Hepatocyte (in vitro differentiated cells): Measurements from ENCODE around the gene BTD. TPM values are rescaled to one million over a fixed set of nuclear protein-coding genes. Genes with fewer than 3 reads are reported as not detected.
A peak's percentile ranks its signal among the peaks of the same experiment; 100 is the strongest.
"Not testable (repeated sequence)": the region's sequence is repeated elsewhere in the genome, so short reads cannot be mapped to it uniquely, and the experiment has no call there.

Experiments
- DNase-seq: peaks from one replicate; pipeline ENCODE4 v3.0.0-alpha.2; 2016; ENCODE audit warnings: low spot score
- H2AFZ ChIP-seq: fragments of 200-600 bp; sonication (generic); 2 replicates; pipeline ENCODE4 v1.6.0; 2016; ENCODE audit warnings: antibody characterized with exemption, mild to moderate bottlenecking
- H3K27ac ChIP-seq: fragments of 200-600 bp; sonication (generic); 2 replicates; pipeline ENCODE4 v1.5.1; 2016; ENCODE audit warnings: mild to moderate bottlenecking
- H3K27me3 ChIP-seq: fragments of 200-600 bp; sonication (generic); 2 replicates; pipeline ENCODE4 v1.6.1; 2016
- H3K36me3 ChIP-seq: fragments of 200-600 bp; sonication (generic); replicated peaks from 2 replicates; pipeline ENCODE4 v1.5.1; 2016; ENCODE audit warnings: low read depth; ENCODE audit not compliant: insufficient read depth
- H3K4me1 ChIP-seq: fragments of 200-600 bp; sonication (generic); 2 replicates; pipeline ENCODE4 v1.5.1; 2016; ENCODE audit warnings: mild to moderate bottlenecking, moderate library complexity; ENCODE audit not compliant: insufficient read depth
- H3K4me2 ChIP-seq: fragments of 200-600 bp; sonication (generic); 2 replicates; pipeline ENCODE4 v1.6.0; 2016
- H3K4me3 ChIP-seq: fragments of 200-600 bp; sonication (generic); 2 replicates; pipeline ENCODE4 v1.5.1; 2016; ENCODE audit warnings: mild to moderate bottlenecking
- H3K79me2 ChIP-seq: fragments of 200-600 bp; sonication (generic); 2 replicates; pipeline ENCODE4 v1.6.0; 2017; ENCODE audit warnings: mild to moderate bottlenecking
- H3K9me2 ChIP-seq: fragments of 200-600 bp; sonication (generic); replicated peaks from 2 replicates; pipeline ENCODE4 v1.6.0; 2017; ENCODE audit warnings: mild to moderate bottlenecking; ENCODE audit not compliant: insufficient read depth
- H3K9me3 ChIP-seq: fragments of 200-600 bp; sonication (generic); 2 replicates; pipeline ENCODE4 v1.5.1; 2016; ENCODE audit warnings: low read depth, mild to moderate bottlenecking
- H4K20me1 ChIP-seq: fragments of 200-600 bp; sonication (generic); 2 replicates; pipeline ENCODE4 v1.6.0; 2016; ENCODE audit warnings: mild to moderate bottlenecking; ENCODE audit not compliant: insufficient read depth, poor library complexity, severe bottlenecking
- EZH2 ChIP-seq: fragments of 200-600 bp; sonication (generic); IDR thresholded peaks from 2 replicates; pipeline ENCODE4 v1.6.1; 2016; ENCODE audit warnings: antibody characterized with exemption, mild to moderate bottlenecking, borderline replicate concordance
- EZH2phosphoT487 ChIP-seq: fragments of 200-600 bp; sonication (generic); IDR thresholded peaks from one replicate; pipeline ENCODE4 v1.6.1; 2018; ENCODE audit warnings: antibody characterized with exemption, mild to moderate bottlenecking, low read depth, moderate library complexity; ENCODE audit not compliant: unreplicated experiment, severe bottlenecking
- WGBS: methylation state at CpG from one replicate; pipeline ENCODE4 v1.1.6; 2016; ENCODE audit warnings: low lambda C conversion rate; ENCODE audit errors: missing lambda C conversion rate; 5-methylcytosine and 5-hydroxymethylcytosine counted together
- polyA plus RNA-seq: library from polyadenylated mRNA; unstranded; fragments of >200 nt; fragmentation: Nextera tagmentation; extraction: Ambion mirVana; gene quantifications from 2 replicates; pipeline ENCODE4 v1.2.1, GENCODE V29; 2016
- total RNA-seq: library from RNA; depleted of rRNA; stranded (reverse); fragments of >200 nt; gene quantifications from 2 replicates; pipeline ENCODE4 v1.2.3, GENCODE V29; 2014
- TF ChIP-seq, protein P1 (sequence below): fragments of 200-600 bp; sonication (generic); IDR thresholded peaks from 2 replicates; pipeline ENCODE4 v1.5.1; 2016; ENCODE audit warnings: antibody characterized with exemption, mild to moderate bottlenecking; ENCODE audit not compliant: poor library complexity

BTD gene
- total and polyA plus RNA-seq, 2 experiments from 2014 or later, result 28.4 to 37.9 TPM

DNA sequence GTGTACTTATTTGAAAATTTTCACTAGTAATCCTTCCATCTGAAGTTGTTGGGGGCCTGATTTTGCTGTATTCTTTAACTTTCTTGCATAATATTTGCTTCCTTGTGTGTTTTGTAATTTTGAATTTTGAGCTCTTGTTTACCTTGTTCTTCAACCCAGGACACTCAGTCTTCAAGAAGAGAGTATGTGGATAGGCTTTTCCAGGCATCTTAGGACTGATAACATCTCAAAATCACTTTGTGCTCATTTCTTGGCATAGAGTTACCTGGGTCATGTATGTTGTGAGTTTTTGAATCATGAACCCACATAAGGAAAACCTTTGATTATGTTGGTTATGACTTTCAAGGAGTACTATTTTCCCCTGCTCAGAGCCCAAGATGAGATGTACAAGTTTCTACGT, 13.4 kb downstream of the BTD start:
- H3K4me2 ChIP-seq, result no peak overlapping the region
- TF ChIP-seq, protein P1, sequence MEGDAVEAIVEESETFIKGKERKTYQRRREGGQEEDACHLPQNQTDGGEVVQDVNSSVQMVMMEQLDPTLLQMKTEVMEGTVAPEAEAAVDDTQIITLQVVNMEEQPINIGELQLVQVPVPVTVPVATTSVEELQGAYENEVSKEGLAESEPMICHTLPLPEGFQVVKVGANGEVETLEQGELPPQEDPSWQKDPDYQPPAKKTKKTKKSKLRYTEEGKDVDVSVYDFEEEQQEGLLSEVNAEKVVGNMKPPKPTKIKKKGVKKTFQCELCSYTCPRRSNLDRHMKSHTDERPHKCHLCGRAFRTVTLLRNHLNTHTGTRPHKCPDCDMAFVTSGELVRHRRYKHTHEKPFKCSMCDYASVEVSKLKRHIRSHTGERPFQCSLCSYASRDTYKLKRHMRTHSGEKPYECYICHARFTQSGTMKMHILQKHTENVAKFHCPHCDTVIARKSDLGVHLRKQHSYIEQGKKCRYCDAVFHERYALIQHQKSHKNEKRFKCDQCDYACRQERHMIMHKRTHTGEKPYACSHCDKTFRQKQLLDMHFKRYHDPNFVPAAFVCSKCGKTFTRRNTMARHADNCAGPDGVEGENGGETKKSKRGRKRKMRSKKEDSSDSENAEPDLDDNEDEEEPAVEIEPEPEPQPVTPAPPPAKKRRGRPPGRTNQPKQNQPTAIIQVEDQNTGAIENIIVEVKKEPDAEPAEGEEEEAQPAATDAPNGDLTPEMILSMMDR, result no peak
- TF ChIP-seq EZH2phosphoT487, result no peak
- TF ChIP-seq EZH2, result no peak
- no peaks in the 10 kb centered on the region for H3K4me1 ChIP-seq
- peaks cover 6% of the 10 kb centered on the region for H3K9me3 ChIP-seq
- WGBS, result 90% methylated on average over 1 of the region's 1 CpG
- H3K27ac ChIP-seq, result no peak overlapping the region
- no peaks in the 10 kb centered on the region for H3K36me3 ChIP-seq
- no peak overlapping the region for H2AFZ ChIP-seq
- H3K9me2 ChIP-seq, result peaks cover 3% of the 10 kb centered on the region
- DNase-seq, result no peak
- no peaks in the 10 kb centered on the region for H3K27me3 ChIP-seq
- H3K4me3 ChIP-seq, result no peak overlapping the region
- peaks cover 13% of the 10 kb centered on the region for H3K79me2 ChIP-seq
- H4K20me1 ChIP-seq, result no peaks in the 10 kb centered on the region

DNA sequence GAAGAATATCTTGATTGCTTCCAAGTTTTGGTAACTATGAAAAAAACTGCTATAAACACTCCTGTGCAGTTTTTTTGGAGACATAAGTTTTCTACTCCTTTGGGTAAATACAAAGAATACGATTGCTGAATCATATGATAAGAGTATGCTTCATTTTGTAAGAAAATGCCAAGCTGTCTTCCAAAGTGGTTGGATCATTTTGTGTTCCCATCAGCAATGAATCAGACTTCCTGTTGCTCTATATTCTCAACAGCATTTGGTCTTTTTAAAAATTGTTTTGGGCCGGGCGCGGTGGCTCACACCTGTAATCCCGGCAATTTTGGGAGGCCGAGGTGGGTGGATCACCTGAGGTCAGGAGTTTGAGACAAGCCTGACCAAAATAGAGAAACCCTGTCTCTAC, 14.5 kb downstream of the BTD start:
- H2AFZ ChIP-seq, result no peak overlapping the region
- 92% methylated on average over 6 of the region's 6 CpGs for WGBS
- H4K20me1 ChIP-seq, result no peaks in the 10 kb centered on the region
- H3K27ac ChIP-seq, result no peak overlapping the region
- DNase-seq, result no peak
- H3K27me3 ChIP-seq, result no peaks in the 10 kb centered on the region
- no peaks in the 10 kb centered on the region for H3K36me3 ChIP-seq
- no peak for TF ChIP-seq EZH2phosphoT487
- TF ChIP-seq, protein P1, result no peak
- TF ChIP-seq EZH2, result no peak
- no peak overlapping the region for H3K4me3 ChIP-seq
- H3K79me2 ChIP-seq, result peaks cover 10% of the 10 kb centered on the region
- H3K4me1 ChIP-seq, result no peaks in the 10 kb centered on the region
- H3K9me3 ChIP-seq, result peaks cover 12% of the 10 kb centered on the region
- no peak overlapping the region for H3K4me2 ChIP-seq
- H3K9me2 ChIP-seq, result peaks cover 3% of the 10 kb centered on the region

DNA sequence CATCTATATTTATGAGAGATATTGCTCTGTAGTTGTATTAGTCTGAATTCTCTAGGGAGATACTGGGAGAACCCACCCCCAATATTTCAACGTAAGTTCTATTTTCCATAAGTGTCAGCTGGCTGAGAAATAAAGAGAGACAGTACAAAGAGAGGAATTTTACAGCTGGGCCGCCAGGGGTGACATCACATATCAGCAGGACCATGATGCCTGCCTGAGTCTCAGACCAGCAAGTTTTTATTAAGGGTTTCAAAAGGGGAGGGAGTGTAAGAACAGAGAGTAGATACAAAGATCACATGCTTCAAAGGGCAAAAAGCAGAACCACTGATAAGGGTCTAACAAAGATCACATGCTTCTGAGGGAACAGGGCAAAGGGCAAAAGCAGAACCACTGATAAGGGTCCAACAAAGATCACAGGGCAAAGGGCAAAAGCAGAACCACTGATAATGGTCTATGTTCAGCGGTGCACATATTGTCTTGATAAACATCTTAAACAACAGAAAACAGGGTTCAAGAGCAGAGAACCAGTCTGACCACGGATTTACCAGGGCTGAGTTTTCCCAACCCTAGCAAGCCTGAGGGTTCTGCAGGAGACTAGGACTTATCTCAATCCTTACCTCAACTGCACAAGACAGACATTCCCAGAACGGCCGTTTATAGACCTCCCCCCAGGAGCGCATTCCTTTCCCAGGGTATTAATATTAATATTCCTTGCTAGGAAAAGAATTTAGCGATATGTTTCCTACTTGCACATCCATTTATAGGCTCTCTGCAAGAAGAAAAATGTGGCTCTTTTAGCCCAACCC, 18.3 kb downstream of the BTD start:
- WGBS, result 79% methylated on average over 8 of the region's 8 CpGs

DNA sequence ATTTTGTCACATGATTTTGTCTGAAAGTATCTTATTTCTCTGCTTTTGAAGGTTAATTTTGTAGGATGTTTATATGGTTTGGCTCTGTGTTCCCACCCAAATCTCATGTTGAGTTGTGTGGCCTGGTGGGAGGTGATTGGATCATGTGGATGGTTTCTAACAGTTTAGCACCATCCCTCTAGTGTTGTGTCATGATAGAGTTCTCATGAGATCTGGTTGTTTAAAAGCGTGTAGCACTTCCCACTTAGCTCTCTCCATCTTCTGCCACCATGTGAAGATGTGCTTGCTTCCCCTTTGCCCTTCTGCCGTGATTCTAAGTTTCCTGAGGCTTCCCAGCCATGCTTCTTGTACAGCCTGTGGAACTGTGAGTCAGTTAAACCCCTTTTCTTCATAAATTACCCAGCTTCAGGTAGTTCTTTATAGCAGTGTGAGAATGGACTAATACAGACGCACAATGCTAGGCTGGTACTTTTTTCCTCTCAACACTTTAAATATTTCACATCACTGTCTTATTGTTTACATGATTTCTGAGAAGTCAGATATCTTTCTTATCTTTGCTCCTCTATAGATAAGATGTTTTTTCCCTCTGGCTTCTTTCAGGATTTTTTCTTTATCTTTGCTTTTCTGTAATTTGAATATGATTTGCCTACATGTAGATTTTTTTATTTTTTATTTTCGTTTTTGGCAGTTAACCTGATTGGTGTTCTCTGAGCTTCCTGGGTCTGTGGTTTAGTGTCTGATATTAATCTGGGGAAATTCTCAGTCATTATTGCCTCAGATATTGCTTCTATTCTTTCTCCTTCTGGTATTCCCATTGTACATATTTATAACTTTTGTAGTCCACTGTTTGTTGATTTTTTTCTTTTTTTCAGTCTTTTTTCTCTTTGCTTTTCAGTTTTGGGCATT, 22.2 kb downstream of the BTD start:
- H3K27ac ChIP-seq, result no peak overlapping the region
- TF ChIP-seq EZH2 (no peak), EZH2phosphoT487 (no peak)
- TF ChIP-seq, protein P1, result no peak
- H3K36me3 ChIP-seq, result no peaks in the 10 kb centered on the region
- 68% methylated on average over 4 of the region's 4 CpGs for WGBS
- H4K20me1 ChIP-seq, result no peaks in the 10 kb centered on the region
- no peaks in the 10 kb centered on the region for H3K4me1 ChIP-seq
- H3K4me2 ChIP-seq, result no peak overlapping the region
- no peaks in the 10 kb centered on the region for H3K27me3 ChIP-seq
- peaks cover 10% of the 10 kb centered on the region for H3K9me3 ChIP-seq
- DNase-seq, result no peak
- peaks cover 9% of the 10 kb centered on the region for H3K79me2 ChIP-seq
- H2AFZ ChIP-seq, result no peak overlapping the region
- H3K9me2 ChIP-seq, result peaks cover 2% of the 10 kb centered on the region
- no peak overlapping the region for H3K4me3 ChIP-seq

More for the DNA sequence above, 18.3 kb downstream of the BTD start:
- H3K27me3 ChIP-seq, H3K4me1 ChIP-seq, H2AFZ ChIP-seq, H3K9me2 ChIP-seq, H3K36me3 ChIP-seq, DNase-seq, H3K4me2 ChIP-seq, H4K20me1 ChIP-seq, H3K4me3 ChIP-seq: not testable (repeated sequence)
- Histone ChIP-seq H3K9me3 (peaks cover 12% of the 10 kb centered on the region), H3K27ac (peak overlapping the region; percentile 46), H3K79me2 (peaks cover 10% of the 10 kb centered on the region)
